ENCODE measurements around the gene CDC42. TPM values are rescaled to one million over a fixed set of nuclear protein-coding genes. Genes with fewer than 3 reads are reported as not detected.

Gene CDC42
- total and polyA plus RNA-seq, 10 donors = 108 to 254 (median 220) TPM

- WGBS, 5 donors = 71 to 96% (median 89%) methylated on average over 8 of the region's 8 CpGs
- no peaks in the 10 kb centered on the region for H3K27me3 ChIP-seq (replicated peaks in 1 of 7)
- peaks cover 0 to 23% (median 8%) of the 10 kb centered on the region in 6 donors for H3K4me1 ChIP-seq
- H3K27ac ChIP-seq = no peak overlapping the region
- DNase-seq = peak; percentile 33
- H3K4me3 ChIP-seq = no peak overlapping the region
- TF ChIP-seq POLR2AphosphoS5 (IDR thresholded peaks at IDR 0.05) (no peak), POLR2A (IDR thresholded peaks at IDR 0.05) (no peak)
- TF ChIP-seq, protein P1, sequence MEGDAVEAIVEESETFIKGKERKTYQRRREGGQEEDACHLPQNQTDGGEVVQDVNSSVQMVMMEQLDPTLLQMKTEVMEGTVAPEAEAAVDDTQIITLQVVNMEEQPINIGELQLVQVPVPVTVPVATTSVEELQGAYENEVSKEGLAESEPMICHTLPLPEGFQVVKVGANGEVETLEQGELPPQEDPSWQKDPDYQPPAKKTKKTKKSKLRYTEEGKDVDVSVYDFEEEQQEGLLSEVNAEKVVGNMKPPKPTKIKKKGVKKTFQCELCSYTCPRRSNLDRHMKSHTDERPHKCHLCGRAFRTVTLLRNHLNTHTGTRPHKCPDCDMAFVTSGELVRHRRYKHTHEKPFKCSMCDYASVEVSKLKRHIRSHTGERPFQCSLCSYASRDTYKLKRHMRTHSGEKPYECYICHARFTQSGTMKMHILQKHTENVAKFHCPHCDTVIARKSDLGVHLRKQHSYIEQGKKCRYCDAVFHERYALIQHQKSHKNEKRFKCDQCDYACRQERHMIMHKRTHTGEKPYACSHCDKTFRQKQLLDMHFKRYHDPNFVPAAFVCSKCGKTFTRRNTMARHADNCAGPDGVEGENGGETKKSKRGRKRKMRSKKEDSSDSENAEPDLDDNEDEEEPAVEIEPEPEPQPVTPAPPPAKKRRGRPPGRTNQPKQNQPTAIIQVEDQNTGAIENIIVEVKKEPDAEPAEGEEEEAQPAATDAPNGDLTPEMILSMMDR (IDR thresholded peaks at IDR 0.05 in 8 of 11, conservative IDR thresholded peaks at IDR 0.05 in 3 of 11) = no peak
- H3K36me3 ChIP-seq = peaks cover 0 to 38% (median 12%) of the 10 kb centered on the region in 6 donors
- intact Hi-C loops (cut with DNase I; ENCODE audit: low total_unique reads) = no loop called here
- no peaks in the 10 kb centered on the region for H3K9me3 ChIP-seq
These were observed 70.5 kb downstream of the CDC42 start for GRCh38 chr1:22123071-22123390.

GRCh38 chr1:22123901-22124404 lies 71.4 kb downstream of the CDC42 start:
- intact Hi-C loops (cut with DNase I; ENCODE audit: low total_unique reads) = no loop called here
- peaks cover 0 to 29% (median 11%) of the 10 kb centered on the region in 6 donors for H3K36me3 ChIP-seq

GRCh38 chr1:22124592-22125229 lies 72.2 kb downstream of the CDC42 start:
- H3K27ac ChIP-seq = no peak overlapping the region
- H3K4me3 ChIP-seq = no peak overlapping the region
- H3K9me3 ChIP-seq = no peaks in the 10 kb centered on the region
- H3K4me1 ChIP-seq = peaks cover 0 to 10% (median 2%) of the 10 kb centered on the region in 6 donors
- WGBS, 5 donors = 85 to 96% (median 91%) methylated on average over 8 of the region's 8 CpGs
- TF ChIP-seq, protein P1 (IDR thresholded peaks at IDR 0.05 in 8 of 11, conservative IDR thresholded peaks at IDR 0.05 in 3 of 11) = no peak
- no peaks in the 10 kb centered on the region for H3K27me3 ChIP-seq (replicated peaks in 1 of 7)
- intact Hi-C loops (cut with DNase I; ENCODE audit: low total_unique reads) = no loop called here
- peaks cover 0 to 21% (median 8%) of the 10 kb centered on the region in 6 donors for H3K36me3 ChIP-seq
- no peak for DNase-seq

More at GRCh38 chr1:22123901-22124404, 71.4 kb downstream of the CDC42 start:
- peak; percentile 56 for DNase-seq
- H3K4me3 ChIP-seq = no peak overlapping the region
- no peaks in the 10 kb centered on the region for H3K9me3 ChIP-seq
- no peaks in the 10 kb centered on the region for H3K27me3 ChIP-seq (replicated peaks in 1 of 7)
- H3K4me1 ChIP-seq = peaks cover 0 to 18% (median 2%) of the 10 kb centered on the region in 6 donors
- 75 to 92% (median 89%) methylated on average over 6 to 9 of the region's 9 CpGs for WGBS, 5 donors
- TF ChIP-seq POLR2AphosphoS5 (IDR thresholded peaks at IDR 0.05) (peak in 1 of 3 donors; percentile 25), POLR2A (IDR thresholded peaks at IDR 0.05) (no peak)
- TF ChIP-seq, protein P1 (IDR thresholded peaks at IDR 0.05 in 8 of 11, conservative IDR thresholded peaks at IDR 0.05 in 3 of 11) = no peak
- no peak overlapping the region for H3K27ac ChIP-seq

GRCh38 chr1:22126531-22126930 lies 74.0 kb downstream of the CDC42 start:
- Histone ChIP-seq H3K36me3 (peaks cover 0 to 3% (median 0%) of the 10 kb centered on the region in 6 donors), H3K4me1 (peaks cover 0 to 10% (median 2%) of the 10 kb centered on the region in 6 donors), H3K27me3 (replicated peaks in 1 of 7) (peaks cover 0 to 1% (median 0%) of the 10 kb centered on the region in 7 donors), H3K4me3 (no peak overlapping the region), H3K9me3 (no peaks in the 10 kb centered on the region), H3K27ac (no peak overlapping the region)
- intact Hi-C loops (cut with DNase I; ENCODE audit: low total_unique reads) = no loop called here
- WGBS, 5 donors = 75 to 83% (median 81%) methylated on average over 4 to 12 of the region's 12 CpGs
- TF ChIP-seq POLR2A (IDR thresholded peaks at IDR 0.05) (no peak), POLR2AphosphoS5 (IDR thresholded peaks at IDR 0.05) (peak in 2 of 3 donors; percentile 10 to 29)
- DNase-seq = peak; percentile 70

Data from spleen (tissue), 11 donors.